B cell (primary cell): ENCODE data around the gene SUSD3. TPM values are rescaled to one million over a fixed set of nuclear protein-coding genes. Genes with fewer than 3 reads are reported as not detected.

Experiments
- ATAC-seq: fragments of 200-7000 bp; cut with Tn5 transposase; one replicate; pipeline ENCODE4 v1.10.0; 2021; ENCODE audit warnings: low read depth, mild to moderate bottlenecking, moderate number of reproducible peaks, moderate library complexity
- CTCF ChIA-PET: fragments of 350-600 bp; sonication (Branson Sonifier 250); formaldehyde crosslinking; loops from one replicate; lab custom pipeline; 2021; ENCODE audit warnings: antibody characterized with exemption, inconsistent platforms; lab: Charles Lee
- POLR2A ChIA-PET: fragments of 350-600 bp; sonication (Branson Sonifier 250); formaldehyde crosslinking; loops from one replicate; lab custom pipeline; 2021; ENCODE audit warnings: antibody characterized with exemption; lab: Charles Lee
- DNase-seq: peaks from one replicate; pipeline ENCODE4 v3.0.0; 2013
- H2AFZ ChIP-seq: 2 replicates; pipeline ENCODE4 v1.6.1; 2012; ENCODE audit warnings: mild to moderate bottlenecking, low read depth, low read length; ENCODE audit not compliant: insufficient read depth, poor library complexity, severe bottlenecking
- H3K27ac ChIP-seq, 2 donors: 1 replicate in 1 of 2; 2 replicates in 1 of 2; pipeline ENCODE4 v1.5.1; 2012 to 2013; ENCODE audit warnings: low read length in 2 of 2, mild to moderate bottlenecking in 2 of 2, moderate library complexity in 1 of 2
- H3K27me3 ChIP-seq, 4 experiments: fragments of 200-600 bp in 1 of 4; sonication (generic) in 1 of 4; replicated peaks in 1 of 4; 1 replicate in 2 of 4; 2 replicates in 2 of 4; pipeline versions ENCODE4 v1.6.1 to v1.7.0; 2013 to 2016; ENCODE audit warnings: low read length in 3 of 4, mild to moderate bottlenecking in 2 of 4, mixed read lengths in 1 of 4, moderate library complexity in 1 of 4; ENCODE audit not compliant: insufficient read depth in 4 of 4, control insufficient read depth in 3 of 4; ENCODE audit errors: control extremely low read depth in 1 of 4
- H3K36me3 ChIP-seq, 2 experiments: replicated peaks in 1 of 2; 1 replicate in 1 of 2; 2 replicates in 1 of 2; pipeline versions ENCODE4 v1.6.1 to v1.7.1; 2013; ENCODE audit warnings: low read length in 1 of 2; ENCODE audit not compliant: insufficient read depth in 2 of 2, control insufficient read depth in 1 of 2; ENCODE audit errors: control extremely low read depth in 1 of 2, extremely low read depth in 1 of 2
- H3K4me1 ChIP-seq, 2 donors: fragments of 200-600 bp in 1 of 2; sonication (generic) in 1 of 2; 1 replicate in 1 of 2; 2 replicates in 1 of 2; pipeline versions ENCODE4 v1.5.1 to v1.6.1; 2013 to 2017; ENCODE audit warnings: low read length in 2 of 2; ENCODE audit not compliant: control insufficient read depth in 2 of 2, insufficient read depth in 2 of 2
- H3K4me2 ChIP-seq: replicated peaks from 2 replicates; pipeline ENCODE3; 2012; ENCODE audit warnings: mild to moderate bottlenecking, low read depth, low read length; ENCODE audit not compliant: poor library complexity, severe bottlenecking
- H3K4me3 ChIP-seq, 5 experiments: fragments of 200-600 bp in 1 of 5; sonication (generic) in 1 of 5; 1 replicate in 3 of 5; 2 replicates in 2 of 5; pipeline versions ENCODE4 v1.5.1 to v1.7.0; 2011 to 2016; ENCODE audit warnings: low read length in 4 of 5, mild to moderate bottlenecking in 4 of 5, low read depth in 2 of 5, control low read depth in 1 of 5, moderate library complexity in 1 of 5; ENCODE audit not compliant: insufficient read depth in 1 of 5; ENCODE audit errors: control extremely low read depth in 1 of 5, extremely low read depth in 1 of 5
- H3K79me2 ChIP-seq: fragments of 200-600 bp; sonication (generic); one replicate; pipeline ENCODE4 v1.6.0; 2016; ENCODE audit warnings: low read length; ENCODE audit not compliant: control insufficient read depth, insufficient read depth
- H3K9ac ChIP-seq: fragments of 200-600 bp; sonication (generic); 2 replicates; pipeline ENCODE4 v1.6.1; 2017; ENCODE audit warnings: mild to moderate bottlenecking, low read length, moderate library complexity
- H3K9me3 ChIP-seq, 3 donors: one replicate each; pipeline versions ENCODE4 v1.6.1 to v1.7.1; 2013; ENCODE audit warnings: low read length in 2 of 3; ENCODE audit not compliant: control insufficient read depth in 2 of 3, insufficient read depth in 1 of 3; ENCODE audit errors: control extremely low read depth in 1 of 3
- H4K20me1 ChIP-seq: 2 replicates; pipeline ENCODE4 v1.6.0; 2012; ENCODE audit warnings: mild to moderate bottlenecking, low read length; ENCODE audit not compliant: insufficient read depth, control insufficient read depth, poor library complexity, severe bottlenecking
- H3K27ac Mint-ChIP-seq: one replicate; pipeline ENCODE4 v1.8.0; 2021; ENCODE audit warnings: mixed read lengths
- H3K27me3 Mint-ChIP-seq: one replicate; pipeline ENCODE4 v1.8.0; 2021; ENCODE audit warnings: mixed read lengths
- H3K4me1 Mint-ChIP-seq: one replicate; pipeline ENCODE4 v1.8.0; 2021; ENCODE audit warnings: mixed read lengths
- H3K4me3 Mint-ChIP-seq: one replicate; pipeline ENCODE4 v1.8.0; 2021; ENCODE audit warnings: mixed read lengths
- H3K9me3 Mint-ChIP-seq: one replicate; pipeline ENCODE4 v1.8.0; 2022; ENCODE audit warnings: mixed read lengths; ENCODE audit not compliant: insufficient read depth
- CTCF ChIP-seq: fragments of 200-600 bp; IDR thresholded peaks from one replicate; pipeline ENCODE4 v1.8.0; 2022; ENCODE audit warnings: antibody characterized with exemption, mild to moderate bottlenecking
- EZH2 ChIP-seq: IDR thresholded peaks from 2 replicates; pipeline ENCODE4 v1.6.1; 2012; ENCODE audit warnings: borderline replicate concordance, low read depth, mild to moderate bottlenecking, moderate library complexity, low read length; ENCODE audit not compliant: insufficient read depth, poor library complexity, severe bottlenecking
- WGBS: methylation state at CpG from one replicate; pipeline ENCODE4 v1.1.5; 2013; ENCODE audit warnings: missing lambda C conversion rate; ENCODE audit not compliant: insufficient coverage; 5-methylcytosine and 5-hydroxymethylcytosine counted together
- intact Hi-C: fragments of 100-400 bp; cut with micrococcal nuclease; formaldehyde crosslinking; loops from one replicate; pipeline ENCODE4 v1.10.0; 2022
- polyA plus RNA-seq: library from polyadenylated mRNA; depleted of rRNA; stranded (reverse); fragments of >200 nt; gene quantifications from 2 replicates; pipeline ENCODE4 v1.2.3, GENCODE V29; 2012
- total RNA-seq, 2 donors: library from RNA; stranded (reverse); fragments of 120-200 nt in 1 of 2; gene quantifications; 1 replicate in 1 of 2; 2 replicates in 1 of 2; pipeline versions ENCODE4 v1.2.3 to v1.2.4, GENCODE V29; 2013 to 2022

SUSD3 gene
- total and polyA plus RNA-seq, 2 donors (not counting 1 experiment from before 2014, with no cell fraction given): 41.0 to 85.0 TPM

GRCh38 chr9:93112116-93112863 is 53.8 kb downstream of the SUSD3 start:
- DNase-seq: no peak
- Mint-ChIP-seq H3K27ac (no peak overlapping the region), H3K9me3 (no peaks in the 10 kb centered on the region), H3K27me3 (no peaks in the 10 kb centered on the region), H3K4me3 (no peak overlapping the region), H3K4me1 (peaks cover 27% of the 10 kb centered on the region)
- TF ChIP-seq CTCF (no peak), EZH2 (no peak)
- Histone ChIP-seq H2AFZ (no peak overlapping the region), H3K9me3 (no peaks in the 10 kb centered on the region), H3K9ac (no peak overlapping the region), H3K4me3 (no peak overlapping the region), H3K79me2 (peaks cover 26% of the 10 kb centered on the region), H3K4me1 (peaks cover 21 to 29% of the 10 kb centered on the region in 2 donors), H3K36me3 (peaks cover 0 to 11% of the 10 kb centered on the region in 2 experiments), H4K20me1 (peaks cover 5% of the 10 kb centered on the region), H3K27ac (no peak overlapping the region), H3K27me3 (no peaks in the 10 kb centered on the region), H3K4me2 (no peak overlapping the region)
- intact Hi-C loops: no loop called here
- ATAC-seq: no peak
- CTCF ChIA-PET: interaction anchor here (1.1 to 5.6 kb wide), 4 partner anchors 7 to 190 kb away, joined by 3 to 53 read pairs (median 28); no protein-coding TSS in a partner anchor
- POLR2A ChIA-PET: interaction anchor here (0.7 kb wide), 1 partner anchor 13 kb away, joined by 3 read pairs; no protein-coding TSS in a partner anchor
- WGBS: 87% methylated on average over 14 of the region's 15 CpGs

GRCh38 chr9:93112864-93113389 is 54.4 kb downstream of the SUSD3 start:
- Mint-ChIP-seq H3K4me3 (no peak overlapping the region), H3K27me3 (no peaks in the 10 kb centered on the region), H3K27ac (no peak overlapping the region), H3K9me3 (no peaks in the 10 kb centered on the region), H3K4me1 (peaks cover 25% of the 10 kb centered on the region)
- 94% methylated on average over 10 of the region's 13 CpGs for WGBS
- ATAC-seq (no peak), DNase-seq (no peak)
- peaks cover 5% of the 10 kb centered on the region for H4K20me1 ChIP-seq
- TF ChIP-seq EZH2 (no peak), CTCF (no peak)
- peaks cover 19% of the 10 kb centered on the region for H3K79me2 ChIP-seq
- no peak overlapping the region for H3K27ac ChIP-seq
- no peak overlapping the region for H3K4me2 ChIP-seq
- no peak overlapping the region for H2AFZ ChIP-seq
- H3K4me3 ChIP-seq: no peak overlapping the region
- no peaks in the 10 kb centered on the region for H3K27me3 ChIP-seq
- no peaks in the 10 kb centered on the region for H3K9me3 ChIP-seq
- H3K4me1 ChIP-seq: peaks cover 21 to 29% of the 10 kb centered on the region in 2 donors
- intact Hi-C loops: no loop called here
- no peak overlapping the region for H3K9ac ChIP-seq
- CTCF ChIA-PET: no interaction called here
- POLR2A ChIA-PET: interaction anchor here (0.7 kb wide), 1 partner anchor 14 kb away, joined by 3 read pairs; no protein-coding TSS in a partner anchor
- peaks cover 0 to 9% of the 10 kb centered on the region in 2 experiments for H3K36me3 ChIP-seq
